Measurements from ENCODE around the gene APOBEC3B. TPM values are rescaled to one million over a fixed set of nuclear protein-coding genes. Genes with fewer than 3 reads are reported as not detected.

Gene APOBEC3B
- total RNA-seq, 4 donors from 2014 or later: 1.0 to 2.4 (median 2.1) TPM; not detected in 1

DNA sequence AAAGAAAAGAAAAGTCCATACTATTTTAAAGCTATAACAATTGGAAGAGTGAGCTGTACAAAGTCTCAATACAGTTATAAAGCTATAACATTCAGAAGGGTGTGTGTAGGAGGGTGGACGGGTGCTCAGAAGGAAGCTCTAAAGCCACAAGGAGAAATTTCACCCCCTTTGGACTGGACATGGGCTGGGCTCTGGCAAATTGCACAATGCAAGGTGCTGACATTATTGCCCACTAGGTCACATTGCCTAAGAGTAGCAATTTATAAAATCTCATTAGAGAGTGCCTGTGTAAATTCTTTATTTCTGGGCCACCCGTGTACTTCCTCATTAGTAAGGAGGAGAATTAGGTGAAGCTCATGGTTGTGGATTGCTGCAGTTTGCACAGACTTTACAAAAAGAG lies 30.4 kb upstream of the APOBEC3B start:
- no peaks in the 10 kb centered on the region for H3K9me3 ChIP-seq
- H3K36me3 ChIP-seq: no peaks in the 10 kb centered on the region
- no peak overlapping the region for H3K4me3 ChIP-seq
- H3K27me3 ChIP-seq: peaks cover 23% of the 10 kb centered on the region
- H3K4me1 ChIP-seq: peaks cover 11% of the 10 kb centered on the region
- TF ChIP-seq, protein P1, sequence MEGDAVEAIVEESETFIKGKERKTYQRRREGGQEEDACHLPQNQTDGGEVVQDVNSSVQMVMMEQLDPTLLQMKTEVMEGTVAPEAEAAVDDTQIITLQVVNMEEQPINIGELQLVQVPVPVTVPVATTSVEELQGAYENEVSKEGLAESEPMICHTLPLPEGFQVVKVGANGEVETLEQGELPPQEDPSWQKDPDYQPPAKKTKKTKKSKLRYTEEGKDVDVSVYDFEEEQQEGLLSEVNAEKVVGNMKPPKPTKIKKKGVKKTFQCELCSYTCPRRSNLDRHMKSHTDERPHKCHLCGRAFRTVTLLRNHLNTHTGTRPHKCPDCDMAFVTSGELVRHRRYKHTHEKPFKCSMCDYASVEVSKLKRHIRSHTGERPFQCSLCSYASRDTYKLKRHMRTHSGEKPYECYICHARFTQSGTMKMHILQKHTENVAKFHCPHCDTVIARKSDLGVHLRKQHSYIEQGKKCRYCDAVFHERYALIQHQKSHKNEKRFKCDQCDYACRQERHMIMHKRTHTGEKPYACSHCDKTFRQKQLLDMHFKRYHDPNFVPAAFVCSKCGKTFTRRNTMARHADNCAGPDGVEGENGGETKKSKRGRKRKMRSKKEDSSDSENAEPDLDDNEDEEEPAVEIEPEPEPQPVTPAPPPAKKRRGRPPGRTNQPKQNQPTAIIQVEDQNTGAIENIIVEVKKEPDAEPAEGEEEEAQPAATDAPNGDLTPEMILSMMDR (IDR thresholded peaks at IDR 0.05): no peak
- no peak for TF ChIP-seq POLR2A (IDR thresholded peaks at IDR 0.05)
- no peak for TF ChIP-seq EP300 (IDR thresholded peaks at IDR 0.05)
- no peak for TF ChIP-seq POLR2AphosphoS5 (IDR thresholded peaks at IDR 0.05)
- no peak for DNase-seq (ENCODE audit: low spot score in 2 of 2)
- no peak overlapping the region for H3K27ac ChIP-seq
- 71% methylated on average over 2 of the region's 2 CpGs for WGBS

DNA sequence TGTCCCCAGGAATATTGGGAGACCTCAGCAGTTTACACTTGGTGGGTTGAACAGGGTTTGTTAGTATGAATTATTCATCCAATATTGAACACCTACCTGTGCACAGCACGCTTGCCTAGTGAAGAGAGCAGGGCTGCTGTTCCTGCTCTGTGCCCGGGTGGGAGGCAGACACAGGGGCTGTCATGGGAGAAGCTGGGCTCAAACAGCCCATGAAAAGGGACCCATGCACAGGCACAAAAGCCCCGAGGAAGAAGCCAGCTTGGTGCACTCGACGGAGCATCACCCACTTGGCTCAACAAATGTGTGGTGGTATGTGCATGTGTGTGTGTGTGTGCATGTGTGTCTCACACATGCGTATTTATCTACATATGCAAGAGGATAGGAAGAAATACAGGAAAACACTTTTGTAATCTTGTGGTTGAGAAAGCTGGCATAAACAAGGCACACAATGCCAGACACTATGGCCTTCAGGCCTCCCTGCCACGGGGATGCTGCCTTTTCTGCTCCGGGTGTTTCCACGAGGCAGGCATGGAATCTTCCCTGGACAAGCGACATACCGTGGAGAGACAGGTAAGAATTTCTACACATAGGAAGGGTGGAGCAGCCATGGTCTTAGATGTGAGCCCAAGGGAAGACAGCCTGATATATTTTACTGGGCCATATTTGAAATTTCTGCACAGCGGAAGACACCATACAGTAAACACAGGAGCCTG lies 29.7 kb upstream of the APOBEC3B start:
- DNase-seq (ENCODE audit: low spot score in 2 of 2): no peak
- WGBS: 82% methylated on average over 12 of the region's 12 CpGs

DNA sequence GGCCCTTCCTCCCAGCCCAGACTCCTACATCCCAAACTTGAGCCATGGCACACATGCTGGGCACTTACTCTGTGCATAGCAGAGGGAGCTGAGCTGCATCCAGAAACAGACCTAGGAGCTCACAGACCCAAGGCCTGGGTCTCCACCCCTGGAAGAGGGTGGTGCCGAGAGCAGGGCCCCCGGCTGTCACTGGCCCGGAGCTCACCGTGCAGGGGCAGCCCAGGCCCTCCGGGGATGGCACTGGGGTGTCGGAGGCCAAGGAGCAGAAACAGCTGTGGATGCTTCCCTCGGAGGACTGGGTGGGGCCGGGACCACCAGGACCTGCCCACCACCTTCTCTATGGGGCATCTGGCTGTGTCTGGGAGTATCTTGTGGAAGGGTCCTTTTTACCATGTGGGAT lies 29.1 kb upstream of the APOBEC3B start:
- Histone ChIP-seq H3K4me3 (no peak overlapping the region), H3K27me3 (peaks cover 15% of the 10 kb centered on the region), H3K9me3 (no peaks in the 10 kb centered on the region), H3K36me3 (no peaks in the 10 kb centered on the region), H3K27ac (no peak overlapping the region), H3K4me1 (peaks cover 11% of the 10 kb centered on the region)
- no CpG with 5 or more reads among the region's 8 CpGs for WGBS
- peak in 1 of 2 donors; percentile 55 for DNase-seq (ENCODE audit: low spot score in 2 of 2)
- TF ChIP-seq POLR2AphosphoS5 (IDR thresholded peaks at IDR 0.05): no peak
- TF ChIP-seq EP300 (IDR thresholded peaks at IDR 0.05): no peak
- TF ChIP-seq, protein P1 (IDR thresholded peaks at IDR 0.05): no peak
- no peak for TF ChIP-seq POLR2A (IDR thresholded peaks at IDR 0.05)

More for the DNA sequence above, 29.7 kb upstream of the APOBEC3B start:
- Histone ChIP-seq H3K9me3 (no peaks in the 10 kb centered on the region), H3K36me3 (no peaks in the 10 kb centered on the region), H3K4me3 (no peak overlapping the region), H3K27ac (no peak overlapping the region), H3K4me1 (peaks cover 11% of the 10 kb centered on the region), H3K27me3 (peaks cover 22% of the 10 kb centered on the region)
- TF ChIP-seq POLR2A (IDR thresholded peaks at IDR 0.05): no peak
- no peak for TF ChIP-seq POLR2AphosphoS5 (IDR thresholded peaks at IDR 0.05)
- TF ChIP-seq, protein P1 (IDR thresholded peaks at IDR 0.05): no peak
- TF ChIP-seq EP300 (IDR thresholded peaks at IDR 0.05): no peak

DNA sequence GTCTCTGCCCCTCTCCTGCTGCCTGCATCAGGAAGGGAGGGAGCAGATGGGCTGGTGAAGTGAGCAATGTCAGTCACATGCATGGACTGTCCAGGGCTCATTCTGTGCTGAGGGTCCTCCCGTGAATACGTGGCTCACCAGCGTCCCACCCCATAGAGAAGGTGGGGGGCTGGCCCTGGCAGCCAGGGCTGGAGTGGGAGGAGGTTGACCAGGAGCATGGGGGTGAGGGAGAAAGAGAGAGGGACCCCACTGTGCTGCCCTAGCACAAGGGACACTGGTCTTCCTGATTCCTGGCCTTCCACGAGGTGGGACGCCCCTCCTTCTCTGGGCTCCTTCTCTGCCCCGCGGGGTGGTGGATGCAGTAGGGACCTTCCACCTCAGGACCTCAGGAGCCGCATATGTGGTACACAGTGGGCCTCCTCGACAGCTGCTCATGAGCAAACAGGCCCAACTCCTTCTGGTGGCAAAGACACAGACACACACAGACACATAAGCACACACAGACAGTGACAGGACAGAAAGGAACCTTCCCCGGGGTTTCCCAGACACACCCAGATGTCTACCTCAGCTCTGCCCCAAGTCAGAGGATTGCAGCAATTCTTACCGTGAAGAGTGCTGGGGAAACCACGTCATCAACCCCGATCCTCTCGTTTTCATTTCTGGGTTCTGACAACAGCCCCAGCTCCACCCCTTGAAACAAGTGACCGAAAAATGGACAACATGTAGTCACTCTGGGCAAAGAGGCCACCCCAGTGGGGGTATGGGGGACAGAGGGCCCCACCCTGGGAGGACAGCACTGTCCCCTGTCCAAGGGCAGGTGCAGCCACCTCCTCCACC lies 28.4 kb upstream of the APOBEC3B start:
- peak in 1 of 2 donors; percentile 52 for DNase-seq (ENCODE audit: low spot score in 2 of 2)
- no peak overlapping the region for H3K4me3 ChIP-seq
- TF ChIP-seq POLR2AphosphoS5 (IDR thresholded peaks at IDR 0.05) (no peak), EP300 (IDR thresholded peaks at IDR 0.05) (no peak), POLR2A (IDR thresholded peaks at IDR 0.05) (no peak)
- TF ChIP-seq, protein P1 (IDR thresholded peaks at IDR 0.05): no peak
- peaks cover 11% of the 10 kb centered on the region for H3K4me1 ChIP-seq
- H3K36me3 ChIP-seq: no peaks in the 10 kb centered on the region
- H3K27me3 ChIP-seq: peaks cover 10% of the 10 kb centered on the region
- H3K9me3 ChIP-seq: no peaks in the 10 kb centered on the region
- 47% methylated on average over 15 of the region's 15 CpGs for WGBS
- H3K27ac ChIP-seq: no peak overlapping the region

Measured in suprapubic skin (tissue), 4 donors.